Testis (tissue), 3 donors: Measurements from ENCODE around the gene GARNL3. TPM values are rescaled to one million over a fixed set of nuclear protein-coding genes. Genes with fewer than 3 reads are reported as not detected.

Experiments
- DNase-seq: peaks from one replicate; pipeline ENCODE4 v3.0.0-alpha.2; 2019
- H3K27ac ChIP-seq, 2 donors: fragments of 200-600 bp; sonication (generic); one replicate each; pipeline ENCODE4 v1.5.1; 2019
- H3K27me3 ChIP-seq: fragments of 200-600 bp; sonication (generic); one replicate; pipeline ENCODE4 v1.5.1; 2019
- H3K36me3 ChIP-seq: fragments of 200-600 bp; sonication (generic); one replicate; pipeline ENCODE4 v1.5.1; 2017; ENCODE audit warnings: low read depth; ENCODE audit errors: missing control alignments
- H3K4me1 ChIP-seq: fragments of 200-600 bp; sonication (generic); one replicate; pipeline ENCODE4 v1.5.1; 2019
- H3K4me3 ChIP-seq, 2 donors: fragments of 200-600 bp; sonication (generic); one replicate each; pipeline ENCODE4 v1.5.1; 2017 to 2019
- H3K9me3 ChIP-seq: fragments of 200-600 bp; sonication (generic); one replicate; pipeline ENCODE4 v1.5.1; 2017
- CTCF ChIP-seq, 3 experiments: fragments of 450-650 bp in 2 of 3; fragments of 200-600 bp in 1 of 3; sonication (generic) in 1 of 3; IDR thresholded peaks; one replicate each; pipeline ENCODE4 v1.5.1; 2016 to 2019; ENCODE audit warnings: antibody characterized with exemption in 3 of 3, mild to moderate bottlenecking in 2 of 3, moderate library complexity in 1 of 3
- POLR2A ChIP-seq: fragments of 450-650 bp; IDR thresholded peaks from one replicate; pipeline ENCODE4 v1.6.1; 2017; ENCODE audit warnings: antibody characterized with exemption, mild to moderate bottlenecking, moderate library complexity
- WGBS, 2 donors: methylation state at CpG; one replicate each; pipeline ENCODE4 v1.1.5; 2018; 5-methylcytosine and 5-hydroxymethylcytosine counted together
- intact Hi-C: fragments of 100-400 bp; cut with DNase I; formaldehyde crosslinking; loops from one replicate; pipeline ENCODE4 v1.15.1; 2023; ENCODE audit warnings: low total_unique reads
- polyA plus RNA-seq: library from polyadenylated mRNA; stranded (reverse); fragments of 350-450 nt; fragmentation: Illumina TruSeq; extraction: RNeasy Lipid Tissue Mini Kit (QIAGEN cat#74804); gene quantifications from one replicate; pipeline ENCODE4 v1.2.3, GENCODE V29; 2014; ENCODE audit warnings: low read depth, low replicate concordance; ENCODE audit not compliant: insufficient read depth
- total RNA-seq, 2 donors: library from RNA; depleted of rRNA; stranded (reverse); fragments of >200 nt; gene quantifications; one replicate each; pipeline ENCODE4 v1.2.3, GENCODE V29; 2016

The GARNL3 gene
- total and polyA plus RNA-seq, 3 donors from 2014 or later, result 12.9 to 42.8 (median 25.9) TPM

- intact Hi-C loops, result no loop called here
- 88 to 95% methylated on average over 5 of the region's 5 CpGs for WGBS, 2 donors
- Histone ChIP-seq H3K4me1 (peaks cover 27% of the 10 kb centered on the region), H3K4me3 (no peak overlapping the region), H3K9me3 (no peaks in the 10 kb centered on the region), H3K27me3 (no peaks in the 10 kb centered on the region), H3K27ac (peak overlapping the region in 1 of 2 donors; percentile 17), H3K36me3 (no peaks in the 10 kb centered on the region)
- DNase-seq, result no peak
- TF ChIP-seq POLR2A (no peak), CTCF (IDR thresholded peaks at IDR 0.05) (no peak)
Observed at GRCh38 chr9:127336086-127336485, 71.5 kb downstream of the GARNL3 start.

- intact Hi-C loops, result no loop called here
- Histone ChIP-seq H3K27me3 (no peaks in the 10 kb centered on the region), H3K4me1 (peaks cover 28% of the 10 kb centered on the region), H3K27ac (peak overlapping the region in 1 of 2 donors; percentile 81), H3K36me3 (no peaks in the 10 kb centered on the region), H3K9me3 (no peaks in the 10 kb centered on the region), H3K4me3 (no peak overlapping the region)
- WGBS, 2 donors, result 43 to 46% methylated on average over 3 of the region's 3 CpGs
- peak; percentile 75 for DNase-seq
- TF ChIP-seq CTCF (IDR thresholded peaks at IDR 0.05) (no peak), POLR2A (no peak)
Observed at GRCh38 chr9:127336506-127337352, 72.2 kb downstream of the GARNL3 start.

GRCh38 chr9:127340721-127341120 lies 76.1 kb downstream of the GARNL3 start:
- 57 to 65% methylated on average over 2 of the region's 2 CpGs for WGBS, 2 donors
- peak overlapping the region in 1 of 2 donors; percentile 8 for H3K27ac ChIP-seq
- no peaks in the 10 kb centered on the region for H3K9me3 ChIP-seq
- intact Hi-C loops, result no loop called here
- no peak for TF ChIP-seq CTCF (IDR thresholded peaks at IDR 0.05)
- no peak for TF ChIP-seq POLR2A
- no peak overlapping the region for H3K4me3 ChIP-seq
- no peaks in the 10 kb centered on the region for H3K27me3 ChIP-seq
- no peaks in the 10 kb centered on the region for H3K36me3 ChIP-seq
- DNase-seq, result no peak
- peaks cover 15% of the 10 kb centered on the region for H3K4me1 ChIP-seq

GRCh38 chr9:127341152-127341551 lies 76.6 kb downstream of the GARNL3 start:
- intact Hi-C loops, result no loop called here
- peak; percentile 33 for DNase-seq
- Histone ChIP-seq H3K4me3 (no peak overlapping the region), H3K36me3 (no peaks in the 10 kb centered on the region), H3K27me3 (no peaks in the 10 kb centered on the region), H3K4me1 (peaks cover 14% of the 10 kb centered on the region), H3K27ac (peak overlapping the region in 1 of 2 donors; percentile 16), H3K9me3 (no peaks in the 10 kb centered on the region)
- WGBS, 2 donors, result 62 to 66% methylated on average over 3 of the region's 3 CpGs
- no peak for TF ChIP-seq CTCF (IDR thresholded peaks at IDR 0.05)
- TF ChIP-seq POLR2A, result no peak
